IPS-20b (cell line): ENCODE data around the gene SLC1A7.

Source experiments
- H3K27ac ChIP-seq: one replicate; pipeline ENCODE4 v1.5.1; 2013; ENCODE audit warnings: low read length
- H3K27me3 ChIP-seq: 2 replicates; pipeline ENCODE4 v1.6.1; 2013; ENCODE audit warnings: mild to moderate bottlenecking, low read length, inconsistent platforms; ENCODE audit not compliant: insufficient read depth
- H3K36me3 ChIP-seq: 2 replicates; pipeline ENCODE4 v1.6.1; 2013; ENCODE audit warnings: low read depth, mild to moderate bottlenecking, inconsistent platforms, low read length, moderate library complexity; ENCODE audit not compliant: insufficient read depth
- H3K4me1 ChIP-seq: 2 replicates; pipeline ENCODE4 v1.6.1; 2013; ENCODE audit warnings: mild to moderate bottlenecking, control low read depth, inconsistent platforms, low read length, moderate library complexity; ENCODE audit not compliant: insufficient read depth
- H3K4me3 ChIP-seq: 2 replicates; pipeline ENCODE4 v1.5.1; 2013; ENCODE audit warnings: mild to moderate bottlenecking, low read length, inconsistent platforms
- H3K9ac ChIP-seq: 2 replicates; pipeline ENCODE4 v1.6.1; 2013; ENCODE audit warnings: low read depth, mild to moderate bottlenecking, inconsistent platforms, low read length, moderate library complexity
- H3K9me3 ChIP-seq: 2 replicates; pipeline ENCODE4 v1.6.1; 2013; ENCODE audit warnings: mild to moderate bottlenecking, low read depth, low read length, inconsistent platforms; ENCODE audit not compliant: insufficient read depth

The SLC1A7 gene

DNA sequence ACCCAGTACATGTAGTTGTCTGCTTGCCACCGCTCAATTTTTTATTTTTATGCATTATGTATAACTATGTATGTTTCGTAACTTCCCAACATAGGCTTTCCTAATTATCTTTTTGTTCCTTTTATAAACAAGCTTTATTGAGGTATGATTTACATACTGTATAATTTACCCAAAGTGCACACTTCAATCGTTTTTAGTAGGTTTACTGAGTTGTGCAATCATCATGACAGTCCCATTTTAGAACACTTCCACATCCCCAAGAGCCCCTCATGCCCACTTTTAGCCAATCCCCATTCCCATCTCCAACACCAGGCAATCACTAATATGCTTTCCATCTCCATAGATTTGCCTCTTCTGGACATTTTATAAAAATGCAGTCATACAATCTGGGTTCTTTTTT lies 14.3 kb upstream of the SLC1A7 start:
- Histone ChIP-seq H3K27me3 (no peaks in the 10 kb centered on the region), H3K4me1 (no peaks in the 10 kb centered on the region), H3K9ac (no peak overlapping the region), H3K9me3 (no peaks in the 10 kb centered on the region), H3K27ac (no peak overlapping the region), H3K4me3 (no peak overlapping the region), H3K36me3 (no peaks in the 10 kb centered on the region)

DNA sequence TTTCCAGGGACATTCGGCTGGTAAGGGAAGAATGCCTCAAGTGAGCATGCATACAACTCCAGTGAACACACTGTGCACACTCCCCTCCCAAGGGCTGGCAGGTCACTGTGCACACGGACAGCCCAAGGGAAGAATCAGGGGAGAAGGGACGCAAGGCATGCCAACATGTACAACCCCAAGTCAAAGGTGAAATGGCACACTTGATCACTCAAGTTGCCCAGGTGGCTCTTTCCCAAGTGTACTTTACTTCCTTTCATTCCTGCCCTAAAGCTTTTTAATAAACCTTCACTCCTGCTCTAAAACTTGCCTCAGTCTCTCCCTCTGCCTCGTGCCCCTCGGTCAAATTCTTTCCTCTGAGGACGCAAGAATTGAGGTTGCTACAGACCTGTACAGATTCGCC lies 13.5 kb upstream of the SLC1A7 start:
- Histone ChIP-seq H3K27me3 (no peaks in the 10 kb centered on the region), H3K27ac (no peak overlapping the region), H3K4me3 (no peak overlapping the region), H3K9ac (no peak overlapping the region), H3K4me1 (no peaks in the 10 kb centered on the region), H3K36me3 (no peaks in the 10 kb centered on the region), H3K9me3 (no peaks in the 10 kb centered on the region)

DNA sequence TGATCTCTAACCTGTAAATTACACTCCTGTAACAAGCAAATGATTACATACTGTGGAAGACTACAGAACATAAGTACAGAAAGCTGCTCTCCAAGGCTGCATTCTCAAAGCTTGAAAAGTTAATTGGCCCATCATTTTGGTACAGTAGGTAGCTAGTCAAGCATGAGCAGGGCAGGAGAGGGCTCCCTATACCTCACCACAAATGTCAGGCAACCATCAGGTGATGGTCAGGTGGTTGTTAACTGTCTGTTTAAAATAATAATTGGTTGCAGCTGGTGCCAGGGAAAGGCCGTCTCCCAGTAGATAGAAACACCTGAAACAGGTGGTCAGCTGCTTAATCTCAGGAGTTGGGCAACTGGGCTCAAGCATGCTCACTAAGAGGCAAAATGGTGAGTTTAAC lies 13.1 kb upstream of the SLC1A7 start:
- Histone ChIP-seq H3K4me1 (no peaks in the 10 kb centered on the region), H3K9me3 (no peaks in the 10 kb centered on the region), H3K27me3 (no peaks in the 10 kb centered on the region), H3K36me3 (no peaks in the 10 kb centered on the region), H3K27ac (no peak overlapping the region), H3K4me3 (no peak overlapping the region), H3K9ac (no peak overlapping the region)

- Histone ChIP-seq H3K27me3 (no peaks in the 10 kb centered on the region), H3K36me3 (no peaks in the 10 kb centered on the region), H3K4me3 (no peak overlapping the region), H3K27ac (no peak overlapping the region), H3K9me3 (no peaks in the 10 kb centered on the region), H3K9ac (no peak overlapping the region), H3K4me1 (no peaks in the 10 kb centered on the region)
Measured at GRCh38 chr1:53154859-53155438, 12.5 kb upstream of the SLC1A7 start.

DNA sequence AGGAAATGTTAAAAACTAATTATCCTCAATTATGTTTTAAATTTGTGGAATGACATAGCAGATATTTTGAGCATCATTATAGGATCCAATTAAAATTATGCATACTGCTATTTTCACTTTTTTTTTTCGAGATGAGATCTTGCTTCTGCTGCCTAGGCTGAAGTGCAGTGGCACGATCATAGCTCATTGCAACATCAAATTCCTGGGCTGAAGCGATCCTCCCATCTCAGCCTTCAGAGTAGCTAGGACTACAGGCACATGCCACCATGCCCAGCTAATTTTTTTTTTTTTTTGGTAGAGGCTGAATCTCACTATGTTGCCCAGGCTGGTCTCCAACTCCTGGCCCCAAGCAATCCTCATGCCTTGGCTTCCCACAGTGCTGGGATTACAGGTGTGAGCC lies 11.3 kb upstream of the SLC1A7 start:
- no peaks in the 10 kb centered on the region for H3K4me1 ChIP-seq
- no peaks in the 10 kb centered on the region for H3K36me3 ChIP-seq
- no peak overlapping the region for H3K4me3 ChIP-seq
- no peak overlapping the region for H3K9ac ChIP-seq
- H3K9me3 ChIP-seq, result no peaks in the 10 kb centered on the region
- no peaks in the 10 kb centered on the region for H3K27me3 ChIP-seq
- H3K27ac ChIP-seq, result no peak overlapping the region

DNA sequence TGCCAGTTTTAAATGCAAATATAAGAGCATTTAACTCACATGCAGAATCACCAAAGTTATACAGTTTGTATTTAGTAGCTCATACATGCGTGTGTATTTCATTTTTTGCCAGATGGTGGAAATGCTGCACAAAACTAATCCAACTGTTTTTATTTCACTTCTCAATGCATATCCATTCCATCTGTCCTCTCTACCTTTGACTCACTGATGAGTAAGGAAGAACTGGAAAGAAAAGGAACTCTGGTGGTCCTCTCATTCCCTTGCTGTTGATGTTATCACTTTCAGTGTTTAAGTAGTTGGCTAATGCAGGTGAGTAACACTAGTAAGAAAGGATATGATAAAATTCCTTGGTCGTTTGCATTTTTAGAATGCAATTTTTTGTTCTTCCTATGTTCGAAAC lies 5.7 kb upstream of the SLC1A7 start:
- H3K4me3 ChIP-seq, result no peak overlapping the region
- no peak overlapping the region for H3K9ac ChIP-seq
- no peaks in the 10 kb centered on the region for H3K27me3 ChIP-seq
- H3K27ac ChIP-seq, result no peak overlapping the region
- peaks cover 5% of the 10 kb centered on the region; the same call in 1 of the 2 replicates for H3K4me1 ChIP-seq
- no peaks in the 10 kb centered on the region for H3K9me3 ChIP-seq
- no peaks in the 10 kb centered on the region for H3K36me3 ChIP-seq

GRCh38 chr1:53147174-53147573 lies 4.7 kb upstream of the SLC1A7 start:
- Histone ChIP-seq H3K27me3 (no peaks in the 10 kb centered on the region), H3K9ac (no peak overlapping the region), H3K27ac (no peak overlapping the region), H3K9me3 (no peaks in the 10 kb centered on the region), H3K4me1 (peaks cover 5% of the 10 kb centered on the region; the same call in 1 of the 2 replicates), H3K36me3 (no peaks in the 10 kb centered on the region), H3K4me3 (no peak overlapping the region)

- Histone ChIP-seq H3K9me3 (no peaks in the 10 kb centered on the region), H3K9ac (no peak overlapping the region), H3K4me3 (no peak overlapping the region), H3K27me3 (no peaks in the 10 kb centered on the region), H3K4me1 (peaks cover 5% of the 10 kb centered on the region; the same call in 1 of the 2 replicates), H3K36me3 (no peaks in the 10 kb centered on the region), H3K27ac (no peak overlapping the region)
Measured at GRCh38 chr1:53145942-53146708, 3.7 kb upstream of the SLC1A7 start.

GRCh38 chr1:53145619-53145941 lies 3.1 kb upstream of the SLC1A7 start:
- Histone ChIP-seq H3K4me3 (no peak overlapping the region), H3K36me3 (no peaks in the 10 kb centered on the region), H3K9me3 (no peaks in the 10 kb centered on the region), H3K9ac (no peak overlapping the region), H3K27ac (no peak overlapping the region), H3K4me1 (peaks cover 5% of the 10 kb centered on the region; the same call in 1 of the 2 replicates), H3K27me3 (no peaks in the 10 kb centered on the region)

GRCh38 chr1:53145051-53145600 lies 2.7 kb upstream of the SLC1A7 start:
- Histone ChIP-seq H3K9me3 (no peaks in the 10 kb centered on the region), H3K4me3 (no peak overlapping the region), H3K27ac (no peak overlapping the region), H3K4me1 (peaks cover 5% of the 10 kb centered on the region; the same call in 1 of the 2 replicates), H3K27me3 (no peaks in the 10 kb centered on the region), H3K36me3 (no peaks in the 10 kb centered on the region), H3K9ac (no peak overlapping the region)

- no peak overlapping the region for H3K4me3 ChIP-seq
- H3K9ac ChIP-seq, result no peak overlapping the region
- H3K9me3 ChIP-seq, result no peaks in the 10 kb centered on the region
- peaks cover 5% of the 10 kb centered on the region; the same call in 1 of the 2 replicates for H3K4me1 ChIP-seq
- H3K27ac ChIP-seq, result no peak overlapping the region
- no peaks in the 10 kb centered on the region for H3K27me3 ChIP-seq
- H3K36me3 ChIP-seq, result no peaks in the 10 kb centered on the region
Measured at GRCh38 chr1:53144201-53144600, 1.8 kb upstream of the SLC1A7 start.

DNA sequence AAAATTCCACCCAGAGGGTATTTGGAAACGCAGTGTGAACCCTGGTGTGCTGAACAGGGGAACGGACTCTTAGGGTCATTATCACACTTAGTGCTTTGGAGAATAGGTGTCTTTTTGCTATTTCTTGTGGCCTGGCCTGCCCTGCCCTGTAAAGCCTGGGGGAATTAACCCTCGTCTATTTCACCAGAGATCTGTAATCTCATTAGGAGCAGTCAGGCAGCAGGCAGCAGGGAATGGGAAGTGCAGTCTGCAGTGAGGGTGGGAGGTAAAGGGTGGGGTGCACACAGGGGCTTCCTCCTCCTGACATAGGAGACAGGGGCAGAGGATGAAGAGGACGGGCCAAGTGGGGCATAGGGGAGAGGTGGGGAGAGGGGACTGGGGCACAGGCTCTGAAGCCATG lies 1.1 kb upstream of the SLC1A7 start:
- Histone ChIP-seq H3K9me3 (no peaks in the 10 kb centered on the region), H3K36me3 (no peaks in the 10 kb centered on the region), H3K4me1 (peaks cover 5% of the 10 kb centered on the region; the same call in 1 of the 2 replicates), H3K27ac (no peak overlapping the region), H3K4me3 (no peak overlapping the region), H3K27me3 (no peaks in the 10 kb centered on the region), H3K9ac (no peak overlapping the region)
